ENCODE measurements around the gene IHH.

DNA sequence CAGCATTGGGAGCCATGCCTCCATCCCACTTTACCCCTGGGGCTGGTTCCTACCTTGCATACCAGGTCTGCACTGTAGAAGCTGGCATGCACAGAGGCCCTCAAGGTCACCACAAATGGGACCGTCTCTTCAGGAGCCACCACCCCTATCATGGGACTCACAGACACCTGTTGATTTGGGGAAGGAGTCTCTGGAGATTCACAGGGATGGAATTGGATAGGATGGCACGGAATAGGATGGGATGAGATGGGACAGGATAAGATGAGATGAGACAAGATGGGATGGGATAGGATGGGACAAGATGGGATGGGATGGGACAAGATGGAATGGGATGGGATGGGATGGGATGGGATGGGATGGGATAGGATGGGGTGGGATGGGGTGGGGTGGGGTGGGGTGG, 51.4 kb downstream of the IHH start:
- TF ChIP-seq, protein P1, sequence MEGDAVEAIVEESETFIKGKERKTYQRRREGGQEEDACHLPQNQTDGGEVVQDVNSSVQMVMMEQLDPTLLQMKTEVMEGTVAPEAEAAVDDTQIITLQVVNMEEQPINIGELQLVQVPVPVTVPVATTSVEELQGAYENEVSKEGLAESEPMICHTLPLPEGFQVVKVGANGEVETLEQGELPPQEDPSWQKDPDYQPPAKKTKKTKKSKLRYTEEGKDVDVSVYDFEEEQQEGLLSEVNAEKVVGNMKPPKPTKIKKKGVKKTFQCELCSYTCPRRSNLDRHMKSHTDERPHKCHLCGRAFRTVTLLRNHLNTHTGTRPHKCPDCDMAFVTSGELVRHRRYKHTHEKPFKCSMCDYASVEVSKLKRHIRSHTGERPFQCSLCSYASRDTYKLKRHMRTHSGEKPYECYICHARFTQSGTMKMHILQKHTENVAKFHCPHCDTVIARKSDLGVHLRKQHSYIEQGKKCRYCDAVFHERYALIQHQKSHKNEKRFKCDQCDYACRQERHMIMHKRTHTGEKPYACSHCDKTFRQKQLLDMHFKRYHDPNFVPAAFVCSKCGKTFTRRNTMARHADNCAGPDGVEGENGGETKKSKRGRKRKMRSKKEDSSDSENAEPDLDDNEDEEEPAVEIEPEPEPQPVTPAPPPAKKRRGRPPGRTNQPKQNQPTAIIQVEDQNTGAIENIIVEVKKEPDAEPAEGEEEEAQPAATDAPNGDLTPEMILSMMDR (conservative IDR thresholded peaks at IDR 0.05; ENCODE audit: low read depth, low read length) = no peak
- TF ChIP-seq EZH2 (IDR thresholded peaks at IDR 0.05; ENCODE audit: borderline replicate concordance, low read depth, low read length, poor library complexity, severe bottlenecking) = no peak

Measured in A673 (cell line).